SK-N-SH treated with all-trans-retinoic acid at 6 μM for 48 hours (cell line): Measurements from ENCODE around the gene REN.

ENCODE experiments used
- ESRRG ChIP-seq: fragments of 250-450 bp; sonication (Bioruptor Pico); IDR thresholded peaks from 2 replicates; pipeline ENCODE4 v1.6.1; 2021; ENCODE audit warnings: mild to moderate bottlenecking
- ZNF8 ChIP-seq: fragments of 450-650 bp; formaldehyde crosslinking; IDR thresholded peaks from 2 replicates; pipeline ENCODE4 v1.5.0; 2020; ENCODE audit warnings: mild to moderate bottlenecking, moderate library complexity

- TF ChIP-seq ZNF8 (CRISPR knock-in tag) (no peak), ESRRG (CRISPR knock-in tag) (no peak)
Observed at GRCh38 chr1:204194771-204195170, 28.6 kb upstream of the REN start.
